Measurements from ENCODE around the gene ZAR1.

DNA sequence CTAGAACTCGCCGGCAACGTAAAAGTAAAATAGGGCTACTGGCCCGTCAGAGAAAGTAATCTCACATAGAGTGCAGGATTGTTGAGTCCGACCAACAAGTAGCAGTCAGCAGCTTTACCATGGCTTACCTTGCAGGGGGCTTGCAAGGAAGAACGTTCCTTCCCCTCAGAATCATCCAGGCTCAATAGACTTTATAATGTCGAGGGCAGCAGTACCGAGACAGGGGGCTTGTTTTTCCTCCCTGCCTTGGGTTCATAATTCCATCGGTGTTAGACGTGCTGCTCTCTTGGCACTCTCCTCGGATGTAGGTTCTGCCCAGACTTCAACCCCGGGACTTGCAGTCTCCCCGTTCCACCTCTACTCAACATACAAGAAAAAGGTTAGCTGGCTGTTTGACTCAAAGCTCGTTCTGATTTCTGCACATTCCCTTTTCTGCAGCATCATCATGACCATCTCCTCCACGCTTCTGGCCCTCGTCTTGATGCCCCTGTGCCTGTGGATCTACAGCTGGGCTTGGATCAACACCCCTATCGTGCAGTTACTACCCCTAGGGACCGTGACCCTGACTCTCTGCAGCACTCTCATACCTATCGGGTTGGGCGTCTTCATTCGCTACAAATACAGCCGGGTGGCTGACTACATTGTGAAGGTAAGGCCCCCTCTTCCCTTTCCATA is 5.4 kb upstream of the ZAR1 start:
- TF ChIP-seq SNRNP70 (optimal IDR thresholded peaks at IDR 0.05; ENCODE audit: low read depth, low read length) = no peak
- TF ChIP-seq, protein P1, sequence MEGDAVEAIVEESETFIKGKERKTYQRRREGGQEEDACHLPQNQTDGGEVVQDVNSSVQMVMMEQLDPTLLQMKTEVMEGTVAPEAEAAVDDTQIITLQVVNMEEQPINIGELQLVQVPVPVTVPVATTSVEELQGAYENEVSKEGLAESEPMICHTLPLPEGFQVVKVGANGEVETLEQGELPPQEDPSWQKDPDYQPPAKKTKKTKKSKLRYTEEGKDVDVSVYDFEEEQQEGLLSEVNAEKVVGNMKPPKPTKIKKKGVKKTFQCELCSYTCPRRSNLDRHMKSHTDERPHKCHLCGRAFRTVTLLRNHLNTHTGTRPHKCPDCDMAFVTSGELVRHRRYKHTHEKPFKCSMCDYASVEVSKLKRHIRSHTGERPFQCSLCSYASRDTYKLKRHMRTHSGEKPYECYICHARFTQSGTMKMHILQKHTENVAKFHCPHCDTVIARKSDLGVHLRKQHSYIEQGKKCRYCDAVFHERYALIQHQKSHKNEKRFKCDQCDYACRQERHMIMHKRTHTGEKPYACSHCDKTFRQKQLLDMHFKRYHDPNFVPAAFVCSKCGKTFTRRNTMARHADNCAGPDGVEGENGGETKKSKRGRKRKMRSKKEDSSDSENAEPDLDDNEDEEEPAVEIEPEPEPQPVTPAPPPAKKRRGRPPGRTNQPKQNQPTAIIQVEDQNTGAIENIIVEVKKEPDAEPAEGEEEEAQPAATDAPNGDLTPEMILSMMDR (IDR thresholded peaks at IDR 0.05 in 2 of 3, conservative IDR thresholded peaks at IDR 0.05 in 1 of 3; ENCODE audit: insufficient read depth in 2 of 3, low read depth in 1 of 3, low read length in 3 of 3) = no peak
- no peak for TF ChIP-seq ZNF384 (IDR thresholded peaks at IDR 0.05; ENCODE audit: low read depth, low read length)
- TF ChIP-seq EP300 (IDR thresholded peaks at IDR 0.05; ENCODE audit: low read length) = no peak
- TF ChIP-seq ZEB2 (IDR thresholded peaks at IDR 0.05) = no peak
- no peak for TF ChIP-seq FOS (IDR thresholded peaks at IDR 0.05; ENCODE audit: extremely low read depth, insufficient read length)
- no peak for TF ChIP-seq ZNF395 (CRISPR knock-in tag; IDR thresholded peaks at IDR 0.05)
- no peak for TF ChIP-seq NFIC (IDR thresholded peaks at IDR 0.05)
- TF ChIP-seq CEBPB (tag; IDR thresholded peaks at IDR 0.05) = no peak

All from K562 (cell line).